HepG2 (cell line): ENCODE data around the gene SRD5A1. TPM values are rescaled to one million over a fixed set of nuclear protein-coding genes. Genes with fewer than 3 reads are reported as not detected.

ENCODE experiments used
- ATAC-seq: fragments of 200-7000 bp; cut with Tn5 transposase; 3 replicates; pipeline ENCODE4 v1.9.1; 2020; ENCODE audit warnings: mild to moderate bottlenecking, moderate library complexity
- BruUV-seq: library from RNA; stranded (reverse); fragments of 400-500 nt; replicated peaks from 2 replicates; lab custom pipeline; 2021; lab: Mats Ljungman, UMichigan
- CTCF ChIA-PET: fragments of 300-600 bp; formaldehyde crosslinking; extraction: SDS; loops from one replicate; lab custom pipeline; 2021; ENCODE audit warnings: low total read pairs, inconsistent platforms, low intra/inter-chr PET ratio; lab: Yijun Ruan, JAX
- POLR2A ChIA-PET: fragments of 350-600 bp; sonication (Branson Sonifier 250); formaldehyde crosslinking; loops from one replicate; lab custom pipeline; 2020; ENCODE audit warnings: antibody characterized with exemption, inconsistent platforms; lab: Yijun Ruan, JAX
- DNase-seq: peaks from one replicate; pipeline ENCODE4 v3.0.0-alpha.2; 2015; ENCODE audit warnings: low spot score
- FAIRE-seq: peaks from 3 replicates; lab custom pipeline; 2011; peaks lifted over from hg19 to GRCh38; lab: Jason Lieb, UNC
- H2AFZ ChIP-seq: one replicate; pipeline ENCODE4 v1.6.1; 2011; ENCODE audit warnings: low read length, inconsistent platforms
- H3K27ac ChIP-seq: fragments of 300-600 bp; 3 replicates; pipeline ENCODE4 v1.8.0; 2011; ENCODE audit warnings: mixed run types, mild to moderate bottlenecking, mixed read lengths, low read length, inconsistent platforms; ENCODE audit not compliant: insufficient read depth; ENCODE audit errors: extremely low read length
- H3K27me3 ChIP-seq, 2 experiments: fragments of 200-600 bp in 1 of 2; 2 replicates in 1 of 2; 3 replicates in 1 of 2; pipeline versions ENCODE4 v1.6.0 to v1.8.0; 2011; ENCODE audit warnings: low read length in 2 of 2, mild to moderate bottlenecking in 2 of 2, moderate library complexity in 2 of 2, inconsistent platforms in 1 of 2; ENCODE audit not compliant: insufficient read depth in 2 of 2, control insufficient read depth in 1 of 2
- H3K36me3 ChIP-seq, 2 experiments: fragments of 200-600 bp in 1 of 2; replicated peaks in 1 of 2; 2 replicates in 1 of 2; 3 replicates in 1 of 2; pipeline versions ENCODE4 v1.5.1 to v1.8.0; 2011; ENCODE audit warnings: low read length in 2 of 2, inconsistent platforms in 1 of 2; ENCODE audit not compliant: insufficient read depth in 2 of 2, control insufficient read depth in 1 of 2
- H3K4me1 ChIP-seq: 2 replicates; pipeline ENCODE4 v1.5.1; 2012; ENCODE audit warnings: low read length, inconsistent platforms; ENCODE audit not compliant: insufficient read depth
- H3K4me2 ChIP-seq: 2 replicates; pipeline ENCODE4 v1.6.0; 2011; ENCODE audit warnings: low read depth, low read length, inconsistent platforms
- H3K4me3 ChIP-seq, 3 experiments: fragments of 200-600 bp in 1 of 3; sonication (generic), shearing (Covaris generic) in 1 of 3; replicated peaks in 1 of 3; 2 replicates each; pipeline ENCODE4 v1.5.1; 2011 to 2016; ENCODE audit warnings: low read length in 3 of 3, inconsistent platforms in 2 of 3, low read depth in 2 of 3, mild to moderate bottlenecking in 2 of 3, control low read depth in 1 of 3, mixed read lengths in 1 of 3; ENCODE audit not compliant: insufficient read depth in 1 of 3
- H3K79me2 ChIP-seq: one replicate; pipeline ENCODE4 v1.6.1; 2011; ENCODE audit warnings: low read length, inconsistent platforms; ENCODE audit not compliant: insufficient read depth
- H3K9ac ChIP-seq: 2 replicates; pipeline ENCODE4 v1.6.0; 2011; ENCODE audit warnings: mild to moderate bottlenecking, low read depth, low read length, inconsistent platforms; ENCODE audit not compliant: insufficient read depth
- H3K9me3 ChIP-seq: 2 replicates; pipeline ENCODE4 v1.5.1; 2012; ENCODE audit warnings: mild to moderate bottlenecking, low read length
- H4K20me1 ChIP-seq: 2 replicates; pipeline ENCODE4 v1.6.0; 2011; ENCODE audit warnings: inconsistent platforms, mild to moderate bottlenecking, low read length, moderate library complexity; ENCODE audit not compliant: insufficient read depth
- CBFB ChIP-seq: sonication (generic); formaldehyde crosslinking; IDR thresholded peaks from 2 replicates; pipeline ENCODE4 v1.4.0; 2020; ENCODE audit warnings: missing genetic modification reagents
- MXD4 ChIP-seq: IDR thresholded peaks from 2 replicates; pipeline ENCODE4 v1.6.1; 2016; ENCODE audit warnings: mild to moderate bottlenecking, missing biosample characterization, missing genetic modification reagents
- NFATC3 ChIP-seq: sonication (generic); formaldehyde crosslinking; IDR thresholded peaks from 2 replicates; pipeline ENCODE4 v1.5.1; 2020; ENCODE audit warnings: mild to moderate bottlenecking, missing genetic modification reagents
- PPARG ChIP-seq: conservative IDR thresholded peaks from 2 replicates; pipeline ENCODE4 v1.6.1; 2016; ENCODE audit warnings: missing biosample characterization, missing genetic modification reagents
- TSC22D2 ChIP-seq: sonication (generic); formaldehyde crosslinking; IDR thresholded peaks from 2 replicates; pipeline ENCODE4 v1.5.1; 2020; ENCODE audit warnings: missing genetic modification reagents, mild to moderate bottlenecking, borderline replicate concordance
- XBP1 ChIP-seq: sonication (generic); formaldehyde crosslinking; IDR thresholded peaks from 2 replicates; pipeline ENCODE4 v1.5.0; 2020; ENCODE audit warnings: missing genetic modification reagents
- ZNF12 ChIP-seq: sonication (generic); formaldehyde crosslinking; IDR thresholded peaks from 2 replicates; pipeline ENCODE4 v1.5.0; 2020; ENCODE audit warnings: missing genetic modification reagents
- ZNF652 ChIP-seq: IDR thresholded peaks from 2 replicates; pipeline ENCODE4 v1.6.1; 2016; ENCODE audit warnings: low read depth, borderline replicate concordance
- WGBS: methylation state at CpG from one replicate; pipeline ENCODE4 v1.1.6; 2017; ENCODE audit warnings: low lambda C conversion rate; 5-methylcytosine and 5-hydroxymethylcytosine counted together
- in situ Hi-C: cut with HindIII; loops from 2 replicates; pipeline ENCODE4 v1.10.0; 2017; ENCODE audit warnings: low pct_unique_long_range_greater_than_20kb; ENCODE audit not compliant: extremely low pct_ligation_motif_present
- intact Hi-C: fragments of 100-400 bp; cut with micrococcal nuclease; formaldehyde crosslinking; loops from one replicate; pipeline ENCODE4 v1.10.0; 2022; ENCODE audit not compliant: unreplicated experiment
- polyA plus RNA-seq, 8 experiments: library from polyadenylated mRNA; depleted of rRNA in 3 of 8; stranded (reverse) in 7 of 8; unstranded in 1 of 8; fragments of >200 nt; fragmentation: Illumina TruSeq in 4 of 8; extraction: Trizol in 4 of 8; gene quantifications; 2 replicates each; pipeline versions ENCODE4 v1.2.1 to v1.2.3, GENCODE V29; 2011 to 2016; ENCODE audit warnings: low read depth in 4 of 8, missing spikeins in 1 of 8, mixed read lengths in 1 of 8; ENCODE audit not compliant: insufficient read depth in 1 of 8
- total RNA-seq, 5 experiments: library from RNA; depleted of rRNA; stranded (reverse); fragments of >200 nt; fragmentation: Illumina TruSeq; extraction: Trizol; gene quantifications; 2 replicates each; pipeline ENCODE4 v1.2.3, GENCODE V29; 2016; ENCODE audit warnings: low read depth in 1 of 5
- TF ChIP-seq, protein P1 (sequence below): sonication (generic); formaldehyde crosslinking; IDR thresholded peaks from 2 replicates; pipeline ENCODE4 v1.4.0; 2020; ENCODE audit warnings: missing genetic modification reagents, borderline replicate concordance
- TF ChIP-seq, protein P2 (sequence below): sonication (generic); formaldehyde crosslinking; IDR thresholded peaks from 2 replicates; pipeline ENCODE4 v1.4.0; 2020; ENCODE audit warnings: missing genetic modification reagents

Gene SRD5A1
- total and polyA plus RNA-seq, 2 of the 13 experiments (the other 11 are each of a cell fraction or from before 2014, with no cell fraction given): 6.1 to 9.9 TPM

DNA sequence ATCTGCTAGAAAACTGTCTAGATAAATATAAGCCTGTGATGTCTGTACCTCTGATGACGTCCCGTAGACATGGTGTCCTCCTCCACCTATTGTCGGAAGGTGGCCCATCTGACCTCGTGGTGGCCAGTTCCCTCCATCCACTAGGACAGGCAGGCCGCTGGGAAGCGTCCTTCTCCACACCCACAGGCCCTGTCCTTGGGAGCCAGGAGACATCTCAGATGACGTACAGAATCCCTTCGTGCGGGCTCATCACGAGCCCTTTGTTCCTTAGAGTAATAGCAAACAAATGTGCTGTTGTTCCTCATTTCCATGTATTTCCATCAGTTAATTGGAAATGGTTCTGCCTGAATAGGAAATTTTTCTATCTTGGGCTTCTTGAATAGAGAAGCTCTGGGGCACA, 41.6 kb downstream of the SRD5A1 start:
- Histone ChIP-seq H3K4me1 (no peaks in the 10 kb centered on the region; the same call in 1 of the 2 replicates), H3K9ac (no peak overlapping the region), H3K27me3 (no peaks in the 10 kb centered on the region), H2AFZ (no peak overlapping the region), H3K4me2 (no peak overlapping the region), H3K4me3 (no peak overlapping the region), H3K36me3 (peaks cover 0 to under 1% of the 10 kb centered on the region in 2 experiments; a peak in 1 of 5 replicates), H3K79me2 (no peaks in the 10 kb centered on the region), H4K20me1 (no peaks in the 10 kb centered on the region)
- no peak for FAIRE-seq
- no peak for DNase-seq
- CTCF ChIA-PET: no interaction called here
- no peak for ATAC-seq
- intact Hi-C loops: no loop called here
- over 99% methylated on average over 6 of the region's 10 CpGs for WGBS
- BruUV-seq: no TSS peak
- no peak for TF ChIP-seq TSC22D2 (CRISPR knock-in tag)
- TF ChIP-seq, all 625 proteins: peak for 0
- no peak overlapping the region for H3K27ac ChIP-seq
- H3K9me3 ChIP-seq: no peaks in the 10 kb centered on the region; the same call in 1 of the 2 replicates
- in situ Hi-C loops: no loop called here
- POLR2A ChIA-PET: no interaction called here

DNA sequence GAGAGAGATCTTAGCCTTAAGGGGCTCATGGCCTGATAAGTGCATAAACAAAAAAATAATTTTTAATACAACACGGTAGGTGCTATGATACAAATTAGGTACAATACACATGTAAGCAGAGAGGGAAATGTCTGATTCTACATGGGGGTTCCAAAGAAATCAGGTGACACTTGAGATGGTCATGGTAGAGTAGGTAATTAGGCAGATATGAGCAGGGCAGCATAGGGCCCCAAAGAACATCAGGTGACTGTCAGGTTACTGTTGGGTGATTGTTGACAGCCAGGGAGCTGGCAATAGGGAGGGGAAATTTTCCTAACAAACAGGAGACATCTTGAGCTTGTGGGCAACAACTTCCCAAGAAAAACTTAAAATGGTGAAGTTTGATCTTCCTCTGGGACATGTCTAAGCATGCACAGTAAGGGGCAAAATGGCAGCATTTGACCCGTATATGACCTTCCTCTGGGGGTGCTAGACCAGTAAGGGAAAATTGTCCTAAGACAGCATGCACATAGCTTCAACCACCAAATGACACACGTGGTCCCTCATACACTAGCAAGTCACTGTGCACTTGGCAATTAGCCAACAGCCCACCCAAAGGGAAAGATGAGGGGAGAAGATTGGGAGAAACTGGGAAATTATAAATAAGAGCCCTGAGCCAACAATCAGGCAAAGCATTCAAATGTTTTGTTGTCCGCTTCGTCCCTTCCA, 42.7 kb downstream of the SRD5A1 start:
- ATAC-seq (no peak), DNase-seq (no peak), FAIRE-seq (peak; percentile 26)
- intact Hi-C loops: no loop called here
- H3K79me2 ChIP-seq: no peaks in the 10 kb centered on the region
- no peak overlapping the region for H2AFZ ChIP-seq
- ChIA-PET POLR2A (no interaction called here), CTCF (no interaction called here)
- no peaks in the 10 kb centered on the region for H3K27me3 ChIP-seq
- no peaks in the 10 kb centered on the region for H4K20me1 ChIP-seq
- no peaks in the 10 kb centered on the region; the same call in 1 of the 2 replicates for H3K4me1 ChIP-seq
- in situ Hi-C loops: no loop called here
- H3K9ac ChIP-seq: no peak overlapping the region
- BruUV-seq: no TSS peak
- H3K9me3 ChIP-seq: no peaks in the 10 kb centered on the region; the same call in 1 of the 2 replicates
- no peak overlapping the region for H3K4me3 ChIP-seq
- H3K4me2 ChIP-seq: no peak overlapping the region
- H3K36me3 ChIP-seq: no peaks in the 10 kb centered on the region
- H3K27ac ChIP-seq: no peak overlapping the region
- 91% methylated on average over 5 of the region's 5 CpGs for WGBS
- TF ChIP-seq ZNF12 (CRISPR knock-in tag) (no peak), MXD4 (CRISPR knock-in tag) (no peak), XBP1 (no peak), ZNF652 (no peak), PPARG (CRISPR knock-in tag) (no peak), NFATC3 (CRISPR knock-in tag) (no peak), CBFB (CRISPR knock-in tag) (no peak)
- TF ChIP-seq, protein P1, sequence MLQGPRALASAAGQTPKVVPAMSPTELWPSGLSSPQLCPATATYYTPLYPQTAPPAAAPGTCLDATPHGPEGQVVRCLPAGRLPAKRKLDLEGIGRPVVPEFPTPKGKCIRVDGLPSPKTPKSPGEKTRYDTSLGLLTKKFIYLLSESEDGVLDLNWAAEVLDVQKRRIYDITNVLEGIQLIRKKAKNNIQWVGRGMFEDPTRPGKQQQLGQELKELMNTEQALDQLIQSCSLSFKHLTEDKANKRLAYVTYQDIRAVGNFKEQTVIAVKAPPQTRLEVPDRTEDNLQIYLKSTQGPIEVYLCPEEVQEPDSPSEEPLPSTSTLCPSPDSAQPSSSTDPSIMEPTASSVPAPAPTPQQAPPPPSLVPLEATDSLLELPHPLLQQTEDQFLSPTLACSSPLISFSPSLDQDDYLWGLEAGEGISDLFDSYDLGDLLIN: no peak
- TF ChIP-seq, protein P2, sequence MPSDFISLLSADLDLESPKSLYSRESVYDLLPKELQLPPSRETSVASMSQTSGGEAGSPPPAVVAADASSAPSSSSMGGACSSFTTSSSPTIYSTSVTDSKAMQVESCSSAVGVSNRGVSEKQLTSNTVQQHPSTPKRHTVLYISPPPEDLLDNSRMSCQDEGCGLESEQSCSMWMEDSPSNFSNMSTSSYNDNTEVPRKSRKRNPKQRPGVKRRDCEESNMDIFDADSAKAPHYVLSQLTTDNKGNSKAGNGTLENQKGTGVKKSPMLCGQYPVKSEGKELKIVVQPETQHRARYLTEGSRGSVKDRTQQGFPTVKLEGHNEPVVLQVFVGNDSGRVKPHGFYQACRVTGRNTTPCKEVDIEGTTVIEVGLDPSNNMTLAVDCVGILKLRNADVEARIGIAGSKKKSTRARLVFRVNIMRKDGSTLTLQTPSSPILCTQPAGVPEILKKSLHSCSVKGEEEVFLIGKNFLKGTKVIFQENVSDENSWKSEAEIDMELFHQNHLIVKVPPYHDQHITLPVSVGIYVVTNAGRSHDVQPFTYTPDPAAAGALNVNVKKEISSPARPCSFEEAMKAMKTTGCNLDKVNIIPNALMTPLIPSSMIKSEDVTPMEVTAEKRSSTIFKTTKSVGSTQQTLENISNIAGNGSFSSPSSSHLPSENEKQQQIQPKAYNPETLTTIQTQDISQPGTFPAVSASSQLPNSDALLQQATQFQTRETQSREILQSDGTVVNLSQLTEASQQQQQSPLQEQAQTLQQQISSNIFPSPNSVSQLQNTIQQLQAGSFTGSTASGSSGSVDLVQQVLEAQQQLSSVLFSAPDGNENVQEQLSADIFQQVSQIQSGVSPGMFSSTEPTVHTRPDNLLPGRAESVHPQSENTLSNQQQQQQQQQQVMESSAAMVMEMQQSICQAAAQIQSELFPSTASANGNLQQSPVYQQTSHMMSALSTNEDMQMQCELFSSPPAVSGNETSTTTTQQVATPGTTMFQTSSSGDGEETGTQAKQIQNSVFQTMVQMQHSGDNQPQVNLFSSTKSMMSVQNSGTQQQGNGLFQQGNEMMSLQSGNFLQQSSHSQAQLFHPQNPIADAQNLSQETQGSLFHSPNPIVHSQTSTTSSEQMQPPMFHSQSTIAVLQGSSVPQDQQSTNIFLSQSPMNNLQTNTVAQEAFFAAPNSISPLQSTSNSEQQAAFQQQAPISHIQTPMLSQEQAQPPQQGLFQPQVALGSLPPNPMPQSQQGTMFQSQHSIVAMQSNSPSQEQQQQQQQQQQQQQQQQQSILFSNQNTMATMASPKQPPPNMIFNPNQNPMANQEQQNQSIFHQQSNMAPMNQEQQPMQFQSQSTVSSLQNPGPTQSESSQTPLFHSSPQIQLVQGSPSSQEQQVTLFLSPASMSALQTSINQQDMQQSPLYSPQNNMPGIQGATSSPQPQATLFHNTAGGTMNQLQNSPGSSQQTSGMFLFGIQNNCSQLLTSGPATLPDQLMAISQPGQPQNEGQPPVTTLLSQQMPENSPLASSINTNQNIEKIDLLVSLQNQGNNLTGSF (CRISPR knock-in tag): no peak
